Activated CD4-positive, alpha-beta T cell treated with anti-CD3 and anti-CD28 coated beads, Interleukin-2, amount 50 U/mL, for 16 hours (primary cell): Measurements from ENCODE around the gene NMRK2.
"Not testable (repeated sequence)": the region's sequence is repeated elsewhere in the genome, so short reads cannot be mapped to it uniquely, and the experiment has no call there.

Source experiments
- DNase-seq: peaks from one replicate; pipeline ENCODE4 v3.0.0-alpha.2; 2020

Gene NMRK2

DNA sequence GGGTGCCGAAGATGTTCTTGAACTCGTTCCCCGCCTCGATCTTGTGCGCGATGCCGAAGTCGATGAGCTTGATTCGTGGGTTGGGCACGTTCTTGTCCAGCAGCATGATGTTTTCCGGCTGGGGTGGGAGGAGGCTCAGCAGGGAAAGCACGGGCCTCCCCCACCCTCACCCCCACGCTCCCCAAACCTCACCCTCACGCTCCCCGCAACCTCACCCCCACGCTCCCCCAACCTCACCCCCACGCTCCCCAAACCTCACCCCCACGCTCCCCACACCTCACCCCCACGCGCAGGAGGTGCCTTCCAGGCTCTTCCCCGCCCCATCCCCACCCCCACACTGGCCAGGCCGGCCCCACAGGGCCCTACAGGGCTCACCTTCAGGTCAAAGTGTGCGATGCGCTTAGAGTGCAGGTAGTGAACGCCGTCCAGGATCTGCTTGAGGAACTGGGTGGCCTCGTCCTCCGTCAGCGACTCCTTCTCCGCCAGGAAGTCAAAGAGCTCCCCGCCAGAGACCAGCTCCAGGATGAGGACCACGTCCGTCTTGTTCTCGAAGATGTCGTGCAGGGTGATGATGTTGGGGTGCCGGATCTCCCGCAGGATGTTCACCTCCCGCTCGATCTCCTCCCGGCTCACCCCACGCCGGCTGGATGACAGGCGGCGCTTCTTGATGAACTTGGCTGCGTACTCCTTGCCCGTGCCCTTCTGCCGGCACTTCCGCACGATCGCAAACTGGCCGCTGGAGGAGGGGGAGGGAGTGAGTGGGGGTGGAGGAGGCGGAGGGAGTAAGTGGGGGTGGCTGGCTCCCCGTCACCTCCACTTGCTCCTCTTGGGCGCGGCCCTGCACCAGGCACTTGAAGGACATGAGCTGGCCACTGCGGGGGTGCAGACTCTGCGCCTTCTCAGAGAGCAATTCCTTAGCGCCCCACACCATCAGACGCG, 31.7 kb downstream of the NMRK2 start:
- no peak for DNase-seq

DNA sequence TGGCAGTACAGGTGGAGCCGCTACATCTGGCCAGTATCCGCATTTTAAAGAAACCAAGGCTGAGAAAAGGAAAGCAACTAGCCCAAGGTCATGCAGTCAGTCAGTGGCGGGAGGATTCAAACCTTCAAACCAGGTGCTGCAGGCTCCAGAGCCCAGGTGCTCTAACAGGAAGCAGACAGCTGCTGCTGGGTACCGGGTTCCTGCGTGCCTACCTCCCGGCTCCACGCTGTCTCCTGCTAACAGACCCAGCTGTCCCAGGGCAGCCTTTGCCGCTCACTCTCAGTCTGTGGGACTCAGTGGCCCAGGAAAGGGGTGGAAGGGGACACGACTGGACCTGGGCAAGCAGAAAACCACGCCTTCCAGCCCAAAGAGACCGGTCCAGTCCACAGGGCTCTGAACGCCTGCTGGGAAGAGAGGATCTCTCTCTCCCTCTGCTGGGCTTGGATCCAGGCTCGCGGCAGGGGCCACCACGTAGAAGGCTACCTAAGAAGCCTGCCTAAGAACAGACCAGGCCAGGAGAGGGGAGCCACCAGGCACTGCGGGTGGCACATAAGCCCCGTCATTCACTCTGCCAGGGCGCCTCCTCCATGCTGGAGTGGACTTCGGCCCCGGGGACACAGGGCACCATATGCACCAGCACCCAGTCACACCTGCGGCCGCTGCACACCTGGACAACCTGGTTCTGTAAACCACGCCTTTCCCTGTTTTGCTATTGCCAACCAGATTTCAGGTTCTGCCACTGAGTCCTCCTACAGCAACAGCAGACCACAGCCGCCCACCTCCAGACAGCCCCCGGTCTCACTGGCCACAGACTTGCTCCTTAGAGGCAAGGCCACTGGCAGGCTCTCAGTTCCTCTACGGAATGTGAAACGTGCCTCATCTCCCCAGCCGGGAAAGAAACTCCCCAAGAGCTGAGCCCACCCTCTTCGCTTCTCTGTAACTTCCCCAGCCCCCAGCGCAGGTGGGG, 33.5 kb downstream of the NMRK2 start:
- DNase-seq: no peak

DNA sequence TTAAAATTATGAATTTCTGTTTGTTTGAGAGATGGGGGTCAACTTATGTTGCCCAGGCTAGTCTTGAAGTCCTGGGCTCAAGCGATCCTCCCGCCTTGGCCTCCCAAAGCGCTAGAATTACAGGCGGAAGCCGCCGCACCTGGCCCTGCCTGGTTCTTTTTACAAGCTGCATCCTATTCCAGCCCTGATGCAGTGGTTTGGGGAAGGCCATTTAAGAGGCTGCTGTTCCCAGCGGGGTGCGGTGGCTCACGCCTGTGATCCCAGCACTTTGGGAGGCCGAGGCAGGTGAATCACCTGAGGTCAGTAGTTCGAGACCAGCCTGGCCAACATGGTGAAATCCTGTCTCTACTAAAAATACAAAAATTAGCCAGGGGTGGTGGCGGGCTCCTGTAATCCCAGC, 35.1 kb downstream of the NMRK2 start:
- DNase-seq: not testable (repeated sequence)

DNA sequence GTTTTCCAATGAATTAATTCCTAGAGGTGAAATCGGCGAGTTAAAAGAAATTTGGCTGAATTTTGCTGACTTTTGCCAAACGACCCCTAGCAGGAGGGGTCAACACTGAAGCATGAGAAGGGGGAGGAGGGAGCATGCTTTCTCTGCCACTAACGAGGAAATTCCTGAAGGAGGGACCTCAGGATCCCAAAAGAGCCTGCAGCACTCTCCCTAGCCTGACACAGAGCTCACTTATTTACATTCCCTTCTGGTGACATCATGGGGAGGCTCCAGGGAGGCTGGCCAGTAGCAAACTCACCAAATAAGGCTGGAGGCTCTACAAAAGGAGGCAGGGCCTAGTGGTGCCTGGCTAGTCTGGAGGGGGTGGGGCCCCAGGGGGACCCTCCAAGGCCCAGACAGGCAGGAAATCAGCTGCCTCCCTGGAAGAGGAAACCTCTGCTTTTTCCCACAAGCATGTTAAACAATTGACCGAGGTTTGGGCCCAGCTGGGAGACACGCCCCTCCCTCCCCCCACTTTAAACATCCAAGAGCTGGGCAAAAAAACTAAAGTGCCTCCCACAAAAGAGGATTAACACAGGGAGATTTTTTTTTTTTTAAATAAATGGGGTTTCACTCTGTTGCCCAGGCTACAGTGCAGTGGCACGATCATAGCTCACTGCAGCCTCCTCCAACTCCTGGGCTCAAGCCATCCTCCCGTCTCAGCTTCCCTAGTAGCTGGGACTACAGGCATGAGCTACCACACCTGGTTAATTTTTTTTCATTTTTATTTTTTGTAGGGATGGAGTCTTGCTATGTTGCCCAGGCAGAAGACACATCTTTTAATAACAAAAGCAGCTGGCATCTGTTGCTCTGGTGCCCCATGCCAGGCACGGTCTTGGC, 35.9 kb downstream of the NMRK2 start:
- no peak for DNase-seq

DNA sequence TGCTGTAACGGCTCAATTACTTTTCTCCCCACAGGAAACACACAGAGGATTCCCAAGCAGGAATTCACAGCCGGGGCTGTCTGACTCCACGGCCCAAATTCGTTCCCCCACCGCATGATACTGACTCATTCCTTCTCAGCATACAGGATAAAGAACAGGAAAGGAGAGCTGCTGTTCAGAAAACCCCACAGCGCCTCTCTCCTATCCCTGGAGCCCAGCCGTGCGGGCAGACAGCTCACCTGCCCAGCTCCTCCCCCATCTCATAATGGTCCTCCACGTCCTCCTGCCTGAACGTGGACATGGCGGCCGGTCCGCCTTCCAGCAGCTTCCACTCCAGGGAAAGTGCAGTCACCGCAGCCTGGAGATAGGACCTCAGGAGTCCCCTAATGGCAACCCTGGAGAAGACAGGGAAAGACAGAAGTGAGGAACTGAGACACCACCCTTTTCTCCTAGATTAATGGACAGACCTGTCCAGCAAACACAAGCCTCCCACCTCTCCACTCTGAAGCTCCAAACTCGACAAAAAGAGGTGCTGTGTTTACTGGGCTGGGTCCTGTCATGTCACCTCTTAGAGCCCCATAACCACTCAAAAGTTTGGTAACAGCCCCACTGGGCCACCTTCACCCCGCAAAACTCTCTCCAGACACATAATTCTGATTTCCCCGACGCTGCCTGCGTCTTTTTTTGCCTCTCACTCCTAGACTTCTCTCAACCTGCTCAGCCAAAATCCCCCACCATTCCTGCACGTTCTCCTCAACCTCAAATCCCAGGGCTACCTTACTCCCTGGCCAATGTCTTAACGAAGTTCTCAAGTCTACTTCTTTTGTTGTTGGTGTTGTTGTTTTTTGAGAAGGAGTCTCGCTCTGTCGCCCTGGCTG, 36.8 kb downstream of the NMRK2 start:
- no peak for DNase-seq

DNA sequence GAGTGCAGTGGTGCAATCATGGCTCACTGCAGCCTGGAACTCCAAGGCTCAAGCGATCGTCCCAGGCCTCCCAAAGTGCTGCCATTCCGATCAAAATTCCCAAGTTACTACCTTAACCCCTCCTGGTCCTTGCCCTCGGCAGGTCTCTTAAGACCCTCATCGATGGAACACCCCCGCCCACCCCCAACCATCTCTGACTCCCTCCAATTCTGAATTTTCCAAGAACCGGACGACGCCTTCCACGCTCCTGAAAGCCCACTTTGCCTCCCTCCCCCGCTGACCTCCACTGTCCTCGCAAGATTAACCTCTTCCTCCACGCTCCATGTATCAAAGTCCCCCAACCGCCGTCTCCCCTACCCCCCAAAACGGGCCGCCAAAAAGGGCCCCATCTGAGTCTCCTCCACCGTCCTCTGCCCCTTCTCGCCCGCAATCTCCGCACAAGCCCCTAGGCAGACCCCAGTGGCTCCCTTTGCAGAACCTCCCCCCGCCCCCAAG, 37.5 kb downstream of the NMRK2 start:
- DNase-seq: no peak

DNA sequence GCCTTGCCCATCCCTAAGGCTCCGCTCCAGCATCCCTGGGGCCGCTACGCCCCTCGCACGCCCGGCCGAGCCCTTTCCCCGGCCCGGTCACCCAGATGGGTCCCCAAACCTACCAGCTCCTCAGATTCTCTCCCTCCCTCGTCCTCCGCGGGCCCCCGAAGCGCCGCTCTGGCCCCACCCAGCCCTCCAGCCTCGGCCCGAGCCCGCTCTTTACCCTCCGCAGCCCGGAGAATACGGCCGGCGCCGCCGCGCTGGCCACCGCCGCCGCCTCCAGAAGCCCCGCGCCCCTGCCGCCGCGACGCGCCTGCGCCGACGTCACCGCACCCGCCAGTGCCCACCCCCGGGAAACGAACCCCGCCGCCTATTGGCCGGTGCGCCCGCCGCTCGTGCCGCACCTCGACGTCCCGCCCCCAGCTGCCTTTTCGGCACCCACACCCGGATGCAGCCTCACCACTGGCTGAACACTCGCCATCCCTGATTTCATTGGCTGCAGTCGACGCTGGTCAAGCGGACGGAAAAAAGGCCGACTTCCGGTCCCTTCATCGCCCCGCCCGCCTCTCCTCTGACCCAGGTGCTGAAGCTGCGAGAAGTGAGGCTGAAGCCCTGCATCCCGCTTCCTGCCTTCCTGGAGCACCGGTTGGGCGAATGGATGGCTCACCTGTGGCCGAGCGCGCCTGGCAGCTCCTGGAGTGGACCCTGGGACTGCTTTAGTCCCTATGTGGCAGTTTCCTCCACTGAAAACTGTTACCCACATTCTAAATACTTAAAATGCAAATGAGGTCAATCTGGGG, 38.1 kb downstream of the NMRK2 start, which contains the start of gene DAPK3:
DAPK3 (minus strand) TSS at position 292 of the 791 bp plus-strand sequence. CDS start 1,364 bp downstream, outside the sequence.
- peak; percentile 98 for DNase-seq

DNA sequence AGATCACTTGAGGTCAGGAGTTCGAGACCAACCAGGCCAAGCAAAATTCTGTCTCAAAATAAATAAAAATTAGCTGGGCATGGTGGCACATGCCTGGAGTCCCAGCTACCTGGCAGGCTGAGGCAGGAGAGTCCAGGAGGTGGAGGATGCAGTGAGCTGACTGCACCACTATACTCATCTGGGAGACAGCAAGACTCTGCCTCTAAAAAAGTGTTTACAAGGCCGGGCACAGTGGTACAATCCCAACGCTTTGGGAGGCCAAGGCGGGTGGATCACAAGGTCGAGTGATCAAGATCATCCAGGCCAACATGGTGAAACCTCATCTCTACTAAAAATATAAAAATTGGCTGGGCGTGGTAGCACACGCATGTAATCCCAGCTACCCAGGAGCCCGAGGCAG, 42.3 kb downstream of the NMRK2 start:
- DNase-seq: no peak

DNA sequence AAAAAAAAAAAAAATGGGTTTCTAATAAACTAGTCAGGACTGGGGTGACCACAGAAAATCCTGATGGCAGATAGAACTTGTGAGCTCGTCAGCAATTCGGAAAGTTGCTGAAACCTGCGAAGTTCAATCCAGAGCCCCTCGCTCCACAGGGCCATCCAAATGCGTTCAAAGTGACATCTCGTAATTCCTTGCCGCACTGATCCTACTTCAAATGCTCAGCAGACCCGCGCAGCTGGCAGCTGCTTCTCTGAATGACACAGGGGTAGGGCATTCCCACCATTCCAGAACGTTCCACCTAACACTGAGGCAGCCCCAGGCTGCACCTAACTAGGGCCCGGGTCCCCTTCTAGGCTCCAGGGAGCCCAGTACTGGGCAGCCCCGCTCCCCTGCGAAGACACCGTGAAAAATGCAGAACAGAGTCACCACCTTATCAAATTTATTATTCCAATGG, 42.8 kb downstream of the NMRK2 start:
- no peak for DNase-seq

DNA sequence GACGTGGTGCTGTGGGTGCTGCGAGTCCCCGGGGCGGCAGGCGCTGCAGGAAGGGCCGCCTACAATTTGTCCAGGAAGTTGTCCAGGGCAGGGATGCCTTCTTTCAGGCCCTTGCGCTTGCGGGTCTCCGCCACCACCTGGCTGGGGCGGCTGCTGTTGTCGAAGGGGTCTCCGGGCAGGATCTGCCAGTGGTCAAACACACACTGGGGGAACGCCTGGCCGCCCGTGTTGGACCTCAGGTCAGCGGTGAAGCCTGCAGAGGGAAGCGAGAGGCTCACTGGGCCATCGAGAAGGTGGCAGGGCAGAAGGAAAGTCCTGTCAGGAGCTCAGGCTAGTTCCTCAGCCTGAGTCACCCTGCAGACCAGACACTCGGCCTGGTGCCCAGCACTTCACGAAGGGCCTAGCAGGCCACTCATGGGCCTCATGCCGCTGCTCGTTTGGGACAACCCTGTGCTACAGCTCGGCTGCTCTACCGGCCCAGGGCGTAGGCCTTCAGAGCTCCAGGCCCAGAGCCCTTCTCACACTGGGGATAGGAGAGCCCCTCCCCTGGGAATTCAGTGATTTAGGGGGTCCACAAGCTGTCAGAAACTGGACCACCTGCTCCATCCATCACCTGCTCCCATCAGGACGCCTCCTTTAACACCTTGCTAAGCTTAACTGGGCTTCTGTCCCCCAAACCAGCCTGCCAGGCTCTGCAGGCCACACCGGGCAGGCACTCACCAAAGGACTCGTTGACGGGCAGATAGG, 43.8 kb downstream of the NMRK2 start:
- DNase-seq: no peak

DNA sequence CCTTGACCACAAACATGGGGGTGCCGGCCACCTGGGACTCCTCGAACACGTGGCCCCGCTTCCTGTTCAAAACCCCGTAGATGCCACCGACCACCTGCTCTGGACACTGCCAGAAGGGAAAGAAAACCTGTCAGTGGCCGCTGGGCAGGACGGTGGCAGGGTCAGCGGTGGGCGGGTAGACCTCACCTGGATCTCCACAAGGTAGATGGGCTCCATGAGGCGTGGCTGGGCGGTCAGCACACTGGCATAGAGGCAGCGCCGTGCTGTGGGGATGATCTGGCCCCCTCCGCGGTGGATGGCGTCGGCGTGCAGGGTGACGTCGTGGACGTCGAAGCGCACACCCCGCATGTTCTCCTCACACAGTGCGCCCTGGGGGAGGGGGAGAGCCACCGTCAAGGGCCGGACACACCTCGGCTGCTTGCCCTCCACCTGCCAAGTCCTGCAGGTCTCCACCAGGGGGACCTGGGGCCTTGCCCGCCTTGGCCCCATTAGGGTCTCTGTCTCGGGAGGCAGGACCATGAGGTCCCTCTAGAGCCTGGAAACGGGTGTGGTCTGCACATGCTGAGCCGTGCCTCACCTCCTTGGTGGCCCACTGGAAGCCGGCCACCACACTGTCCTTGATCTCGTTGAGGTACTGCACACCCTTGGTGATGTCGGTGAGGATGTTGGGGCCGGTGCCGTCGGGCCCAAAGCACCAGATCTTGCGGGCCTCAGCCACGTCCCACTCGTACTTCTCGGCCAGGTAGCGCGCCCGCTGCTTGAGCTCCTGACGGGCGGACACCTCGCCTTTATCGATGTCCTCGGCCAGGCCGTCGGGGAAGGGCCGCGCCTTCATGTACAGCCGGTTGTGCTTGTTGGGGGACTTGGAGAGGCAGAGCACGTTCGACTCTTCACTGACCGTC, 44.6 kb downstream of the NMRK2 start:
- no peak for DNase-seq

DNA sequence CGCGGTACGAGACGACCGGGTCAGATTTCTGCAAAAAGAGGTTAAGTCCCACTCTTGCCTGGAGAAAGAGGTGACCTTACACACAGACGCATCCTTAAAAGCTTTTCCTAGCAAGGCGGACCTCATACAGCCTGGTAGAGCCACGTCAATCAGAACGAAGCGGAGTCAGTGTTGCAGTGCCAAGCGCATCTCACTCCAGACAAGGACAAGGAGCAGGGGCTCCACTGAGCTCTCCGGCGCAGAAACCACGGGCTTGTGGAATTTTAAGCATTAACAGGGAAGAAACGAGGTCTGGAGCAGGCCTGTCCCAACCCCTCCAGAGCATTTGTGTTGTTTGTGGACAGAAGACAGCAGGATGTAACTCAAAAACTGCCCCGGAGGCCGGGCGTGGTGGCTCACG, 45.3 kb downstream of the NMRK2 start:
- DNase-seq: no peak

DNA sequence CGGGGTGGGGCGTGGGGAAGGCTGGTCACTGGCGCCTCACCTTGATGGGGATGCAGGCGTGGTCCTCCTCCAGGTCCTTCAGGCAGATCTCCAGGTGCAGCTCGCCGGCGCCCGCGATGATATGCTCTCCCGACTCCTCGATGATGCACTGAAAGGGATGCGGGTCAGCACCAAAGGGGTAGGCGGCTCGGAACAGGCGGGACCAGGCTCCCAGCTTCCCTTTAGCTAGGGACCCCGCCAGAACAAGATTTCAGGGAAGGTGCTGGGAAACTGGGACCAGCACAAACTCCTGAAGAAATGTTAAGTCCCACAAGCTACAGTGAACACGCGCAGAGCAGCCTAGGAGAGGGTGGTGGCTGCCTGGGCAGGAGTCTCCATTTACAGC, 46.4 kb downstream of the NMRK2 start:
- DNase-seq: no peak

DNA sequence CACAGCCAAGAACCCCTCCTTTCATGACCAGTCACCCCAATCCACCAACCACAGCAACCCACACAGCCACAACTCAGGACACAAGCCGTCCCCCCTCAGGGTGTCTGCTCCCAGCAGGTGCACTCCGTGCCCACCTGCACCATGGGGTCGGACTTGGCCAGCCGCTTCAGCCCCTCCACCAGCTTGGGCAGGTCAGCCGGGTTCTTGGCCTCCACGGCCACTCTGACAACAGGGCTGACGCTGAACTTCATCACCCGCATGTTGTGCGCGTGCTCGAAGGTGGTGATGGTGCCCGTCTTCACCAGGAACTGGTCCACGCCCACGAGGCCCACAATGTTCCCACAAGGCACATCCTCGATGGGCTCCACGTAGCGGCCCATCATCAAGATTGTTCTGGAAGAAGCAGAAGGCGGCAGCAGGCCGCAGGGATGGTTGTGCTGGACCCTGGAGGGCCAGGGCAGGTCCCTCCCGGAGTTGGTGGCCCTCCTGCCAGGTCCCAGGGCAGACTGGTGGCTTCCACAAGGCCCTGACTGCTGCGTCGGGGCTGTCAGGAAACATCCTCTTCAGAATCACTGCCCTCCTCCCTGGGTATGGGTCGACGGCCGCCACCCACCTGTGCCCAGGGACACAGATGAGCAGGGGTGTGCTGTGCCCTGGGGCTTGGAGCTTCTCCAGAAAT, 46.9 kb downstream of the NMRK2 start:
- no peak for DNase-seq

DNA sequence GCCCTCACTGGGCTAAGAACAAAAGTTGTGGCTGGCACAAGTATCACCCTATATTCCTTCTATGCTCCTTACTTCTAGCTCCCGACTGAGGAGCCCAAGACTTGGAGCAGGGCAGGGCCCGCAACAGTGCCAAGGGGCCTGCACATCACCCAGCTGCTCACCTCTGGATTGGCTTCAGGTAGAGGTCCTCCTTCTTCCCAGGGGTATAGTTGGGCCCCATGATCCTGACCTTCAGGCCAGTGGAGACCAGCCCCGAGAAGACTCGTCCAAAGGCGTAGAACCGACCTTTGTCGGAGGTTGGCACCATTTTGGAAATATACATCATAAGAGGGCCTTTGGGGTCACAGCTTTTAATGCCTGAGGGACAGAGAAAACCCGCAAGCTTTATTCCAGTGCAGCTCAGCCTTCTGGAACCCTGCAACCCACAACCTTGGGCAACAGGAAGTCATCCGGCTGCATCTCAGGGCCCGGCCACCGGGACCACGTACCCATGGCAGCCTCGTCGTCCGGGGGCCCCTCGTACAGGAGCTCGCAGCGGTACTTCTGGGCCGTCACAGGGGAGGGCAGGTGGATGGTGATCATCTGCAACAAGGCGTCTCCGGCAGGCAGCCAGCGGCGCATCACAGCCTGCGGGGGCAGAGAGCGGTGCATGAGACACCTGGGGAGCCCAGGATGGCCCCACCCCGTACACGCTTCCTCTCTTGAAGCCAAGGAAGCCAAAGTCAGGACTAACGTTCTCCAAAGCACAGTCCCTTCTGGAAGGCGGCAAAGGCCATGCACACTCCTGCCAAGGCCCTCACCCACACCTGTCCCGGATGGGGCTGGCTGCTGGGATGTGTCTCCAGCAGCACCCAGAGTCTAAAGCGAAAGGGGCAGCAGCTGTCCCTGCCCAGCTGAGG, 47.7 kb downstream of the NMRK2 start:
- no peak for DNase-seq

DNA sequence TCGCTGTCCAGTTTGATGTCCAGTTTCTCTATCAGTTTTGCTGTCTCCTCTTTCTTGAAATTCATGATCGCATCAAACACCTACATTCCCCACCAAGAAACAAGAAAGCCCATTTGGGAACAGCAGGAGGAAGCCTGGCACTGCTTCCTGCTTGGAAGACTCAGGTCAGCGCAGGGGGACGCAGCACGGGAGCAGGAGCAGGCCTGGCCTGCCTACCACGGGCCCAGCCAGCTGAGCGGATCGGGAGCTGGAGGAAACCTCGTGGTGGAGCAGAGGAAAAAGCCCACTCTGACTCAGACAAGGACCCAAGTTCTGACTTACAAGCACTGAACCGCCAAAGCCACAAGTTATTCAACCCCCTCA, 48.5 kb downstream of the NMRK2 start:
- no peak for DNase-seq
